ENCODE measurements around the gene PKP3. TPM values are rescaled to one million over a fixed set of nuclear protein-coding genes. Genes with fewer than 3 reads are reported as not detected.

PKP3 gene
- total and polyA plus RNA-seq, 9 of the 15 experiments (the other 6 are each of a cell fraction or from before 2014, with no cell fraction given): 0.11 to 110 (median 30.7) TPM

DNA sequence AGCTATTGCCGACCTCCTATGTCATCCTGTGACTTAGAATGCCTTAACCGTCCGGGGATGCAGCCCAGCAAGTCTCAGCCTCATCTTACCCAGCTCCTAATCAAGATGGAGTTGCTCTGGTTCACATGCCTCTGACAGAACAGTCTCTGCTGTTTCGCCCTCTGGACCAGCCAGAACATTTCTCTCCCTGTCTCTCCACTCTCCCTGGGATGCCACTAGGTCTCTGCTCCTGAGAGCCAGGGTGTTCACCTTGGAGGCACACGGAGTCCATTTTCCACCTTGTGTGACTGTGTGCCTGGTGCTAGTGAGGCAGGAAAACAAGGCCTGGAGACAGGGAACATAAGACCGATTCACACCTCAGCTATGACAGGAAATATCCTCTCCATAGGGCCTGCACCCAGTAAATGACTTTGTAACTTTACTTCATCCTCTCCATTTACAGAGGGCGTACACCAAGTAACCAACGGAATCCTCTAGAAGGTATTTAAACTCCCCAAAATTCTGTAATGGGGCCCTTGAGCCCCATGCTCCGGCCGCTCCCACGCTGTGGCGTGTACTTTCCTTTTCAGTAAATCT is 41.5 kb upstream of the PKP3 start (continued):
- TF ChIP-seq, protein P1, sequence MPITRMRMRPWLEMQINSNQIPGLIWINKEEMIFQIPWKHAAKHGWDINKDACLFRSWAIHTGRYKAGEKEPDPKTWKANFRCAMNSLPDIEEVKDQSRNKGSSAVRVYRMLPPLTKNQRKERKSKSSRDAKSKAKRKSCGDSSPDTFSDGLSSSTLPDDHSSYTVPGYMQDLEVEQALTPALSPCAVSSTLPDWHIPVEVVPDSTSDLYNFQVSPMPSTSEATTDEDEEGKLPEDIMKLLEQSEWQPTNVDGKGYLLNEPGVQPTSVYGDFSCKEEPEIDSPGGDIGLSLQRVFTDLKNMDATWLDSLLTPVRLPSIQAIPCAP (CRISPR knock-in tag; IDR thresholded peaks at IDR 0.05; ENCODE audit: borderline replicate concordance): no peak
- TF ChIP-seq, protein P2, sequence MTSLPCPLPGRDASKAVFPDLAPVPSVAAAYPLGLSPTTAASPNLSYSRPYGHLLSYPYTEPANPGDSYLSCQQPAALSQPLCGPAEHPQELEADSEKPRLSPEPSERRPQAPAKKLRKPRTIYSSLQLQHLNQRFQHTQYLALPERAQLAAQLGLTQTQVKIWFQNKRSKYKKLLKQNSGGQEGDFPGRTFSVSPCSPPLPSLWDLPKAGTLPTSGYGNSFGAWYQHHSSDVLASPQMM (CRISPR knock-in tag; IDR thresholded peaks at IDR 0.05): 0 out of 2 replicates have a peak, but pooled peaks have one; percentile 54
- no peak for TF ChIP-seq GABPB1 (CRISPR knock-in tag; IDR thresholded peaks at IDR 0.05)
- no peak for TF ChIP-seq BMI1 (IDR thresholded peaks at IDR 0.05; ENCODE audit: low read length)
- TF ChIP-seq TAL1 (IDR thresholded peaks at IDR 0.05): no peak
- TF ChIP-seq ZNF717 (CRISPR knock-in tag; IDR thresholded peaks at IDR 0.05): peak; percentile 71; the same call in 1 of the 2 replicates
- TF ChIP-seq CBX8 (IDR thresholded peaks at IDR 0.05; ENCODE audit: borderline replicate concordance, extremely low read depth, low read depth, low read length, poor library complexity, severe bottlenecking): no peak
- TF ChIP-seq JUN (IDR thresholded peaks at IDR 0.05; ENCODE audit: borderline replicate concordance, low read depth, low read length): no peak
- no peak for TF ChIP-seq JUN (CRISPR knock-in tag; IDR thresholded peaks at IDR 0.05; ENCODE audit: borderline replicate concordance)
- TF ChIP-seq, protein P3, sequence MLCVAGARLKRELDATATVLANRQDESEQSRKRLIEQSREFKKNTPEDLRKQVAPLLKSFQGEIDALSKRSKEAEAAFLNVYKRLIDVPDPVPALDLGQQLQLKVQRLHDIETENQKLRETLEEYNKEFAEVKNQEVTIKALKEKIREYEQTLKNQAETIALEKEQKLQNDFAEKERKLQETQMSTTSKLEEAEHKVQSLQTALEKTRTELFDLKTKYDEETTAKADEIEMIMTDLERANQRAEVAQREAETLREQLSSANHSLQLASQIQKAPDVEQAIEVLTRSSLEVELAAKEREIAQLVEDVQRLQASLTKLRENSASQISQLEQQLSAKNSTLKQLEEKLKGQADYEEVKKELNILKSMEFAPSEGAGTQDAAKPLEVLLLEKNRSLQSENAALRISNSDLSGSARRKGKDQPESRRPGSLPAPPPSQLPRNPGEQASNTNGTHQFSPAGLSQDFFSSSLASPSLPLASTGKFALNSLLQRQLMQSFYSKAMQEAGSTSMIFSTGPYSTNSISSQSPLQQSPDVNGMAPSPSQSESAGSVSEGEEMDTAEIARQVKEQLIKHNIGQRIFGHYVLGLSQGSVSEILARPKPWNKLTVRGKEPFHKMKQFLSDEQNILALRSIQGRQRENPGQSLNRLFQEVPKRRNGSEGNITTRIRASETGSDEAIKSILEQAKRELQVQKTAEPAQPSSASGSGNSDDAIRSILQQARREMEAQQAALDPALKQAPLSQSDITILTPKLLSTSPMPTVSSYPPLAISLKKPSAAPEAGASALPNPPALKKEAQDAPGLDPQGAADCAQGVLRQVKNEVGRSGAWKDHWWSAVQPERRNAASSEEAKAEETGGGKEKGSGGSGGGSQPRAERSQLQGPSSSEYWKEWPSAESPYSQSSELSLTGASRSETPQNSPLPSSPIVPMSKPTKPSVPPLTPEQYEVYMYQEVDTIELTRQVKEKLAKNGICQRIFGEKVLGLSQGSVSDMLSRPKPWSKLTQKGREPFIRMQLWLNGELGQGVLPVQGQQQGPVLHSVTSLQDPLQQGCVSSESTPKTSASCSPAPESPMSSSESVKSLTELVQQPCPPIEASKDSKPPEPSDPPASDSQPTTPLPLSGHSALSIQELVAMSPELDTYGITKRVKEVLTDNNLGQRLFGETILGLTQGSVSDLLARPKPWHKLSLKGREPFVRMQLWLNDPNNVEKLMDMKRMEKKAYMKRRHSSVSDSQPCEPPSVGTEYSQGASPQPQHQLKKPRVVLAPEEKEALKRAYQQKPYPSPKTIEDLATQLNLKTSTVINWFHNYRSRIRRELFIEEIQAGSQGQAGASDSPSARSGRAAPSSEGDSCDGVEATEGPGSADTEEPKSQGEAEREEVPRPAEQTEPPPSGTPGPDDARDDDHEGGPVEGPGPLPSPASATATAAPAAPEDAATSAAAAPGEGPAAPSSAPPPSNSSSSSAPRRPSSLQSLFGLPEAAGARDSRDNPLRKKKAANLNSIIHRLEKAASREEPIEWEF (CRISPR knock-in tag; IDR thresholded peaks at IDR 0.05): peak; percentile 72
- TF ChIP-seq, protein P4, sequence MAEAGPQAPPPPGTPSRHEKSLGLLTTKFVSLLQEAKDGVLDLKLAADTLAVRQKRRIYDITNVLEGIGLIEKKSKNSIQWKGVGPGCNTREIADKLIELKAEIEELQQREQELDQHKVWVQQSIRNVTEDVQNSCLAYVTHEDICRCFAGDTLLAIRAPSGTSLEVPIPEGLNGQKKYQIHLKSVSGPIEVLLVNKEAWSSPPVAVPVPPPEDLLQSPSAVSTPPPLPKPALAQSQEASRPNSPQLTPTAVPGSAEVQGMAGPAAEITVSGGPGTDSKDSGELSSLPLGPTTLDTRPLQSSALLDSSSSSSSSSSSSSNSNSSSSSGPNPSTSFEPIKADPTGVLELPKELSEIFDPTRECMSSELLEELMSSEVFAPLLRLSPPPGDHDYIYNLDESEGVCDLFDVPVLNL (CRISPR knock-in tag; IDR thresholded peaks at IDR 0.05; ENCODE audit: low read depth): no peak
- no peak for TF ChIP-seq SRSF1 (IDR thresholded peaks at IDR 0.05; ENCODE audit: low read depth, low read length)
- no peak for TF ChIP-seq COPS2 (conservative IDR thresholded peaks at IDR 0.05)
- TF ChIP-seq BRD9 (IDR thresholded peaks at IDR 0.05; ENCODE audit: low read depth, partially characterized antibody): no peak
- TF ChIP-seq RFX1 (IDR thresholded peaks at IDR 0.05): no peak
- TF ChIP-seq TEAD4 (IDR thresholded peaks at IDR 0.05; ENCODE audit: low read length): no peak
- no peak for TF ChIP-seq TEAD4 (CRISPR knock-in tag; IDR thresholded peaks at IDR 0.05; ENCODE audit: borderline replicate concordance)
- TF ChIP-seq SMC3 (conservative IDR thresholded peaks at IDR 0.05; ENCODE audit: insufficient read depth, low read depth, low read length): no peak
- TF ChIP-seq RAD51 (IDR thresholded peaks at IDR 0.05; ENCODE audit: borderline replicate concordance, low read depth): no peak
- TF ChIP-seq RBM17 (IDR thresholded peaks at IDR 0.05; ENCODE audit: borderline replicate concordance, low read depth, low read length): no peak
- peak; percentile 85; the same call in 1 of the 2 replicates for TF ChIP-seq ZNF586 (CRISPR knock-in tag; conservative IDR thresholded peaks at IDR 0.05)
- TF ChIP-seq MYNN (IDR thresholded peaks at IDR 0.05): no peak
- TF ChIP-seq MYNN (CRISPR knock-in tag; IDR thresholded peaks at IDR 0.05): no peak

Data from K562 (cell line).